Measurements from ENCODE around the gene RTN4RL1. TPM values are rescaled to one million over a fixed set of nuclear protein-coding genes. Genes with fewer than 3 reads are reported as not detected.
"Not testable (repeated sequence)": the region's sequence is repeated elsewhere in the genome, so short reads cannot be mapped to it uniquely, and the experiment has no call there.

RTN4RL1 gene
- total RNA-seq, 1 donor: not detected

GRCh38 chr17:1897105-1897656 is 128.0 kb downstream of the RTN4RL1 start:
- Histone ChIP-seq H3K9me3 (ENCODE audit: low read depth, low read length) (no peaks in the 10 kb centered on the region), H3K4me3 (ENCODE audit: low read length) (no peak overlapping the region), H3K4me1 (ENCODE audit: insufficient read depth, low read length) (no peaks in the 10 kb centered on the region), H3K27me3 (ENCODE audit: insufficient read depth, low read length) (no peaks in the 10 kb centered on the region)

- Histone ChIP-seq H3K9me3 (ENCODE audit: low read depth, low read length) (no peaks in the 10 kb centered on the region), H3K4me3 (ENCODE audit: low read length) (no peak overlapping the region), H3K27me3 (ENCODE audit: insufficient read depth, low read length) (no peaks in the 10 kb centered on the region), H3K4me1 (ENCODE audit: insufficient read depth, low read length) (no peaks in the 10 kb centered on the region)
Observed at GRCh38 chr17:1896243-1897104, 128.7 kb downstream of the RTN4RL1 start.

- H3K4me1 ChIP-seq (ENCODE audit: insufficient read depth, low read length); H3K27me3 ChIP-seq (ENCODE audit: insufficient read depth, low read length); H3K4me3 ChIP-seq (ENCODE audit: low read length); H3K9me3 ChIP-seq (ENCODE audit: low read depth, low read length): not testable (repeated sequence)
Observed at GRCh38 chr17:1895479-1895878, 129.7 kb downstream of the RTN4RL1 start.

GRCh38 chr17:1894753-1895339 is 130.3 kb downstream of the RTN4RL1 start:
- Histone ChIP-seq H3K4me1 (ENCODE audit: insufficient read depth, low read length) (no peaks in the 10 kb centered on the region), H3K27me3 (ENCODE audit: insufficient read depth, low read length) (no peaks in the 10 kb centered on the region), H3K9me3 (ENCODE audit: low read depth, low read length) (no peaks in the 10 kb centered on the region), H3K4me3 (ENCODE audit: low read length) (no peak overlapping the region)

GRCh38 chr17:1890758-1891450 is 134.2 kb downstream of the RTN4RL1 start:
- Histone ChIP-seq H3K9me3 (ENCODE audit: low read depth, low read length) (no peaks in the 10 kb centered on the region), H3K27me3 (ENCODE audit: insufficient read depth, low read length) (no peaks in the 10 kb centered on the region), H3K4me3 (ENCODE audit: low read length) (no peak overlapping the region), H3K4me1 (ENCODE audit: insufficient read depth, low read length) (no peaks in the 10 kb centered on the region)

GRCh38 chr17:1888741-1889140 is 136.4 kb downstream of the RTN4RL1 start:
- Histone ChIP-seq H3K4me3 (ENCODE audit: low read length) (no peak overlapping the region), H3K4me1 (ENCODE audit: insufficient read depth, low read length) (no peaks in the 10 kb centered on the region), H3K9me3 (ENCODE audit: low read depth, low read length) (no peaks in the 10 kb centered on the region), H3K27me3 (ENCODE audit: insufficient read depth, low read length) (no peaks in the 10 kb centered on the region)

Other genes with a start within 250 kb of the RTN4RL1 start
- gene SMYD4, start 195.4 kb downstream of the RTN4RL1 start, total RNA-seq: 7.1 TPM
- 21.3 TPM for gene RPA1, start 195.3 kb downstream of the RTN4RL1 start, total RNA-seq
- 47.5 TPM for gene DPH1, start 4.8 kb upstream of the RTN4RL1 start, total RNA-seq
- 28.1 TPM for gene OVCA2, start 16.7 kb upstream of the RTN4RL1 start, total RNA-seq
- gene HIC1, start 29.8 kb upstream of the RTN4RL1 start, total RNA-seq: 16.4 TPM

Data from mononuclear cell (primary cell).